DND-41 (cell line): ENCODE results near the gene ASPDH.

Experiments
- ATAC-seq: fragments of 200-7000 bp; cut with Tn5 transposase; 3 replicates; pipeline ENCODE4 v1.9.1; 2021; ENCODE audit warnings: low read depth; ENCODE audit not compliant: insufficient read depth
- DNase-seq: peaks from one replicate; pipeline ENCODE4 v3.0.0-alpha.2; 2020
- H2AFZ ChIP-seq: 2 replicates; pipeline ENCODE4 v1.6.0; 2012; ENCODE audit warnings: low read depth, low read length
- H3K27ac ChIP-seq: 2 replicates; pipeline ENCODE4 v1.5.1; 2012; ENCODE audit warnings: low read length, inconsistent platforms
- H3K27me3 ChIP-seq: fragments of 200-600 bp; sonication (generic); 2 replicates; pipeline ENCODE4 v1.6.0; 2012; ENCODE audit warnings: low read length, mild to moderate bottlenecking, inconsistent platforms; ENCODE audit not compliant: insufficient read depth, poor library complexity
- H3K36me3 ChIP-seq: 2 replicates; pipeline ENCODE4 v1.5.1; 2012; ENCODE audit warnings: low read length, inconsistent platforms; ENCODE audit not compliant: insufficient read depth
- H3K4me1 ChIP-seq: 2 replicates; pipeline ENCODE4 v1.5.1; 2012; ENCODE audit warnings: mild to moderate bottlenecking, low read length; ENCODE audit not compliant: insufficient read depth
- H3K4me2 ChIP-seq: 2 replicates; pipeline ENCODE4 v1.6.0; 2012; ENCODE audit warnings: mild to moderate bottlenecking, moderate library complexity, low read length, inconsistent platforms; ENCODE audit not compliant: insufficient read depth
- H3K4me3 ChIP-seq, 2 experiments: fragments of 200-600 bp in 1 of 2; shearing (Covaris generic) in 1 of 2; 2 replicates each; pipeline ENCODE4 v1.5.1; 2012 to 2016; ENCODE audit warnings: inconsistent platforms in 2 of 2, low read length in 2 of 2, mild to moderate bottlenecking in 2 of 2, low read depth in 1 of 2, moderate library complexity in 1 of 2
- H3K79me2 ChIP-seq: 2 replicates; pipeline ENCODE4 v1.6.0; 2012; ENCODE audit warnings: low read length, inconsistent platforms; ENCODE audit not compliant: insufficient read depth
- H3K9ac ChIP-seq: 2 replicates; pipeline ENCODE4 v1.6.0; 2012; ENCODE audit warnings: low read depth, mild to moderate bottlenecking, inconsistent platforms, low read length, moderate library complexity
- H3K9me3 ChIP-seq: 2 replicates; pipeline ENCODE4 v1.5.1; 2012; ENCODE audit warnings: low read length, moderate library complexity, mild to moderate bottlenecking, inconsistent platforms; ENCODE audit not compliant: insufficient read depth, severe bottlenecking
- H4K20me1 ChIP-seq: 2 replicates; pipeline ENCODE4 v1.6.0; 2012; ENCODE audit warnings: low read length; ENCODE audit not compliant: insufficient read depth
- EZH2 ChIP-seq: IDR thresholded peaks from 3 replicates; pipeline ENCODE4 v1.6.1; 2012; ENCODE audit warnings: borderline replicate concordance, low read depth, mild to moderate bottlenecking, moderate library complexity, low read length, inconsistent platforms; ENCODE audit not compliant: severe bottlenecking
- TF ChIP-seq, protein P1 (sequence below): IDR thresholded peaks from 2 replicates; pipeline ENCODE4 v1.5.1; 2012; ENCODE audit warnings: borderline replicate concordance, low read length, moderate library complexity, mild to moderate bottlenecking; ENCODE audit not compliant: poor library complexity, severe bottlenecking; ENCODE audit errors: extremely low read depth

Gene ASPDH

DNA sequence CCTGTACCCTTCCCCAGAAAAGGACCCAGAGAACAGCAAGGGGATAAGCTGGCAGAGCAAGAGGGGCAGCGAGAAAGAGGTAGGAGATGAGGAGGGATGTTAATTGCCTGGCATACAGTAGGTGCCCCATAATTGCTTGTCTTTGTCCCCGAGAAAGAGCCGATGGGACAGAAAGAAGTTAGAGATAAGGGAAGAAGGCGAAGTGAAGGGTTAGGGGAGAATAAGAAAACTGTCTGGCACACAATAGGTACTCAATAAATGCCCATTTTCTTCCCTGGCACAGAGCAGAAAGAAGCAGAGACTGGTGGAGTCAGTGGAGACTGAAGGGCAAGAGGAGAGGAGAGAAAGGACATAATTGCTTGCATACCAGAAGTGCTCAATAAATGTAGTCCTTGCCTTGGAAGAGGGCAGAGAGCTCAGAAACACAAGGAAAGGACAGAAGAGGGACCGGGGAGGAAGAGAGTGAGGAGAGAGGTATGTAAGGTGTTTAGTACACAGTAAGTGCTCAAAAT is 18.6 kb downstream of the ASPDH start:
- H3K27ac ChIP-seq: no peak overlapping the region
- no peak overlapping the region for H2AFZ ChIP-seq
- H4K20me1 ChIP-seq: no peaks in the 10 kb centered on the region; the same call in 1 of the 2 replicates
- H3K9ac ChIP-seq: no peak overlapping the region
- no peaks in the 10 kb centered on the region for H3K9me3 ChIP-seq
- ATAC-seq (no peak), DNase-seq (no peak)
- no peak overlapping the region for H3K4me3 ChIP-seq
- H3K36me3 ChIP-seq: no peaks in the 10 kb centered on the region
- peaks cover 11% of the 10 kb centered on the region for H3K27me3 ChIP-seq
- H3K4me1 ChIP-seq: no peaks in the 10 kb centered on the region
- TF ChIP-seq EZH2: no peak
- TF ChIP-seq, protein P1, sequence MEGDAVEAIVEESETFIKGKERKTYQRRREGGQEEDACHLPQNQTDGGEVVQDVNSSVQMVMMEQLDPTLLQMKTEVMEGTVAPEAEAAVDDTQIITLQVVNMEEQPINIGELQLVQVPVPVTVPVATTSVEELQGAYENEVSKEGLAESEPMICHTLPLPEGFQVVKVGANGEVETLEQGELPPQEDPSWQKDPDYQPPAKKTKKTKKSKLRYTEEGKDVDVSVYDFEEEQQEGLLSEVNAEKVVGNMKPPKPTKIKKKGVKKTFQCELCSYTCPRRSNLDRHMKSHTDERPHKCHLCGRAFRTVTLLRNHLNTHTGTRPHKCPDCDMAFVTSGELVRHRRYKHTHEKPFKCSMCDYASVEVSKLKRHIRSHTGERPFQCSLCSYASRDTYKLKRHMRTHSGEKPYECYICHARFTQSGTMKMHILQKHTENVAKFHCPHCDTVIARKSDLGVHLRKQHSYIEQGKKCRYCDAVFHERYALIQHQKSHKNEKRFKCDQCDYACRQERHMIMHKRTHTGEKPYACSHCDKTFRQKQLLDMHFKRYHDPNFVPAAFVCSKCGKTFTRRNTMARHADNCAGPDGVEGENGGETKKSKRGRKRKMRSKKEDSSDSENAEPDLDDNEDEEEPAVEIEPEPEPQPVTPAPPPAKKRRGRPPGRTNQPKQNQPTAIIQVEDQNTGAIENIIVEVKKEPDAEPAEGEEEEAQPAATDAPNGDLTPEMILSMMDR: no peak
- H3K4me2 ChIP-seq: no peak overlapping the region
- H3K79me2 ChIP-seq: no peaks in the 10 kb centered on the region

GRCh38 chr19:50494186-50495019 is 19.3 kb downstream of the ASPDH start:
- no peaks in the 10 kb centered on the region for H3K9me3 ChIP-seq
- H3K27me3 ChIP-seq: peaks cover 11% of the 10 kb centered on the region
- H3K36me3 ChIP-seq: no peaks in the 10 kb centered on the region
- H3K4me1 ChIP-seq: no peaks in the 10 kb centered on the region
- ATAC-seq (no peak), DNase-seq (no peak)
- H3K27ac ChIP-seq: no peak overlapping the region
- TF ChIP-seq, protein P1: no peak
- no peaks in the 10 kb centered on the region for H3K79me2 ChIP-seq
- no peaks in the 10 kb centered on the region; the same call in 1 of the 2 replicates for H4K20me1 ChIP-seq
- H2AFZ ChIP-seq: no peak overlapping the region
- no peak overlapping the region for H3K9ac ChIP-seq
- H3K4me3 ChIP-seq: no peak overlapping the region
- H3K4me2 ChIP-seq: no peak overlapping the region

DNA sequence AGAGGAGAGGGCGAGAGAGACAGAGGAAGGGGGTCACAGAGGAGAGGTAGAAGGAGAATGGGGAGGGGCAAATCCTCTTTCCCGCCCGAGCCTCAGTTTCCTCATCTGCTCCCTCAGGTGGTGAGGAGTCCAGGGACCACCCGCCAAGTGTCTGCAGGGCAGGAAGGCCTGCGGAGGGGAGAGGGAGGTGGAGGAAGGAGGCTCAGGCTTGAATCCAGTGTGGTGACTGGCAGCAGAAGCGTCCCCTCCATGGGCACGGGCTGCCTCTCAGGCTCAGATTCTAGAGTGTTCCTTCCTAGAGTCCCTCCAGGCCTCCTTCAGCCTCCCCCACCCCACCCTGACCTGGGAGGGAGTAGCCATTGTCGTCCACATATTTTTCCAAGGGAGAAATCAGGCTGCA is 20.5 kb downstream of the ASPDH start:
- no peak overlapping the region for H2AFZ ChIP-seq
- no peak for ATAC-seq
- H3K9ac ChIP-seq: no peak overlapping the region
- peaks cover 11% of the 10 kb centered on the region for H3K27me3 ChIP-seq
- TF ChIP-seq, protein P1: no peak
- no peak for TF ChIP-seq EZH2
- no peak for DNase-seq
- no peaks in the 10 kb centered on the region for H3K36me3 ChIP-seq
- no peaks in the 10 kb centered on the region; the same call in 1 of the 2 replicates for H4K20me1 ChIP-seq
- H3K4me1 ChIP-seq: no peaks in the 10 kb centered on the region
- no peak overlapping the region for H3K27ac ChIP-seq
- no peak overlapping the region for H3K4me2 ChIP-seq
- no peaks in the 10 kb centered on the region for H3K79me2 ChIP-seq
- H3K4me3 ChIP-seq: no peak overlapping the region
- no peaks in the 10 kb centered on the region for H3K9me3 ChIP-seq
